Fibroblast of pulmonary artery (primary cell): ENCODE results near the gene PLEK2.

Experiments
- DNase-seq: peaks from one replicate; pipeline ENCODE4 v3.0.0-alpha.2; 2010; ENCODE audit warnings: low read depth
- H3K4me3 ChIP-seq: replicated peaks from 2 replicates; pipeline ENCODE4 v1.5.1; 2011; ENCODE audit warnings: low read depth, mild to moderate bottlenecking, control low read depth, low read length, moderate library complexity
- TF ChIP-seq, protein P1 (sequence below): IDR thresholded peaks from 2 replicates; pipeline ENCODE4 v1.5.1; 2011; ENCODE audit warnings: mild to moderate bottlenecking, control low read depth, low read length, inconsistent platforms; ENCODE audit errors: missing control alignments

The PLEK2 gene

DNA sequence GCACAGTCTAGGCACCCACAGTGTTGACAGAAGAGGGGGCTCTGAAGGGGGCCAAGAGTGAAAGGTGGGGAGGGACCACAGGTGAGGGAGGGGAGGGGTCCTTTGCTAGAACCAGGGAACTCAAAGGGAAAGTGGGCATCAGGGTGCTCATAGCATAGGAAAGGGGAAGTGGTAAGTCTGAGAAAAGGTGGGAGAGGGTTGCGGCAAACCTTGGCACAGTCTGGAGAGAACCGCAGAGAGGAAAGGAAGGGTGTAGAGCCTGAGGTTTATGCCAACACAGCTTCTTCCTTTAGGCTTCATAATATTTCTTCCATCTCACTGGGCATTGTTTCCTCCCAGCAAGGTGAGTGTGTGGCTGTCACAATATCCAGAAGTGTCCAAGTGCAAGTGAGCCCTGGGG lies 11.5 kb upstream of the PLEK2 start:
- TF ChIP-seq, protein P1, sequence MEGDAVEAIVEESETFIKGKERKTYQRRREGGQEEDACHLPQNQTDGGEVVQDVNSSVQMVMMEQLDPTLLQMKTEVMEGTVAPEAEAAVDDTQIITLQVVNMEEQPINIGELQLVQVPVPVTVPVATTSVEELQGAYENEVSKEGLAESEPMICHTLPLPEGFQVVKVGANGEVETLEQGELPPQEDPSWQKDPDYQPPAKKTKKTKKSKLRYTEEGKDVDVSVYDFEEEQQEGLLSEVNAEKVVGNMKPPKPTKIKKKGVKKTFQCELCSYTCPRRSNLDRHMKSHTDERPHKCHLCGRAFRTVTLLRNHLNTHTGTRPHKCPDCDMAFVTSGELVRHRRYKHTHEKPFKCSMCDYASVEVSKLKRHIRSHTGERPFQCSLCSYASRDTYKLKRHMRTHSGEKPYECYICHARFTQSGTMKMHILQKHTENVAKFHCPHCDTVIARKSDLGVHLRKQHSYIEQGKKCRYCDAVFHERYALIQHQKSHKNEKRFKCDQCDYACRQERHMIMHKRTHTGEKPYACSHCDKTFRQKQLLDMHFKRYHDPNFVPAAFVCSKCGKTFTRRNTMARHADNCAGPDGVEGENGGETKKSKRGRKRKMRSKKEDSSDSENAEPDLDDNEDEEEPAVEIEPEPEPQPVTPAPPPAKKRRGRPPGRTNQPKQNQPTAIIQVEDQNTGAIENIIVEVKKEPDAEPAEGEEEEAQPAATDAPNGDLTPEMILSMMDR, result no peak
- DNase-seq, result no peak
- H3K4me3 ChIP-seq, result no peak overlapping the region

DNA sequence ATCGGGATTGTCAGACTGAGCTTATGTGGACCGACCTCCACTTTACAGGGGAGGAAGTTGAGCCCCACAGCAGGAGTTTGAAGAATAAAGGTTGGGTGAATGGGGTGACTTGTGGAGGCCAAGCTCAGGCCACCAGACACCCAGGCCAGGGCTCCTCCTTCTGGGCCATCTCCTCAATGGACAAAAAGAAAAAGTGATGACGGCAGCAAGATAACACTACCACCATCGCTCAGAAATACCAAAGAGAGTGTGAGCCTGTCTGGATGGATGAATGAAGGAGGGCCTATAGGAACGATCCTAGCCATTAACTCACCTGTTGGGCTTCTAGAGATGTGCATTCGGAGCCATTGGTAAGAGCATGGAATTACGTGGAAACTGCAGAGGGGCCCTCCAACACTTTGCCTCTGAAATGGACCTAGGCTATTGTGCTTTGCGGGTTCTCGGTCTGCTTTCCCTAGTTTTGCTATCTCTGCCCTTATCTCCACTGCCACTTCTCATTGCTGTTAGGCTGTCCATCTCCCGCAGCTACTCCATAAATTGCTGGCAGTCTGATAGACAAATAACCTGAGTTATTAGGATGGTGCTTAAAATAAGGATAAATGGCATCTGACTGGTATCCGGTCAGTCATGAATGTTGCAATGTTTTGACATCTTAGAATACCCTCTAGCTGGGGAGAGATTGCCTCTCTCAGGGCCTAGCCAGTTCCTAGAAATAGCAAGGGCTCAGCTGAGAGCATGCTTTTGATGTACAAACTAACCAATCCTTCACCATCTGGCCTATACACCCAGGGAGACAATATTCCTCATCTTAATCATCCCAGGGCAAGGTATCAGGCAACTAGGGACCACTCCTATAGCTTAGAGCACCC lies 9.6 kb upstream of the PLEK2 start:
- H3K4me3 ChIP-seq, result no peak overlapping the region
- no peak for DNase-seq
- TF ChIP-seq, protein P1, result no peak

DNA sequence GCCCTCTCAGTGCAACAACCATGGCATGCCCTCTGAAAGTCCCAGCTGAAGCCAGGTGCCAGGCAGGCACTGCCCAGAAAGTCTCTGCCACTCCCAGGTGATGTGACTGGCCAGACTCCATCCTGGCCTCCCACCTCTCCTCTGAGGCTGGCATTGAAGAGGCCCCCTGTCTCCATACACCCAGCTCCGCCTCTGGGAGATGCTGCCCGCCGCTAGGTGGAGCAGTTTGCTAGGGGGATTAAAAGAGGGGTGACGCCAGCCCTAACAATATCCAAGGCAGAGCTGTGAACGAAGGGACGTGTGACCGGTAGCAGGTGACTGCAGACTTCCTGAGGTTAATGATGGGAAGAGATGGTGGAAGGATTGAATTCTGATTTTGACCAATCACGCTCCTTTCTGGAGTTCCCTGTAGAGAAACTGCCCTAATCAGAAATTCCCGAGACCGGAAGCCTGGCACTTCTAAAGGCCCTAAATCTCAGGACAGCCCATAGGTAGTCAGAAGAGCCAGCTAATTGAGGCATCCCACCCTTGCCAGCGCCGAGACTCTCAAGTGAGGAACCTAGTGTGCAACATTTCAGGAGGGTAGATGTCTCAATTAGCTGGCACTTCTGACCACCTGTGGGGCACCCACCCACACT lies 8.3 kb upstream of the PLEK2 start:
- no peak for DNase-seq
- TF ChIP-seq, protein P1, result peak; percentile 45

DNA sequence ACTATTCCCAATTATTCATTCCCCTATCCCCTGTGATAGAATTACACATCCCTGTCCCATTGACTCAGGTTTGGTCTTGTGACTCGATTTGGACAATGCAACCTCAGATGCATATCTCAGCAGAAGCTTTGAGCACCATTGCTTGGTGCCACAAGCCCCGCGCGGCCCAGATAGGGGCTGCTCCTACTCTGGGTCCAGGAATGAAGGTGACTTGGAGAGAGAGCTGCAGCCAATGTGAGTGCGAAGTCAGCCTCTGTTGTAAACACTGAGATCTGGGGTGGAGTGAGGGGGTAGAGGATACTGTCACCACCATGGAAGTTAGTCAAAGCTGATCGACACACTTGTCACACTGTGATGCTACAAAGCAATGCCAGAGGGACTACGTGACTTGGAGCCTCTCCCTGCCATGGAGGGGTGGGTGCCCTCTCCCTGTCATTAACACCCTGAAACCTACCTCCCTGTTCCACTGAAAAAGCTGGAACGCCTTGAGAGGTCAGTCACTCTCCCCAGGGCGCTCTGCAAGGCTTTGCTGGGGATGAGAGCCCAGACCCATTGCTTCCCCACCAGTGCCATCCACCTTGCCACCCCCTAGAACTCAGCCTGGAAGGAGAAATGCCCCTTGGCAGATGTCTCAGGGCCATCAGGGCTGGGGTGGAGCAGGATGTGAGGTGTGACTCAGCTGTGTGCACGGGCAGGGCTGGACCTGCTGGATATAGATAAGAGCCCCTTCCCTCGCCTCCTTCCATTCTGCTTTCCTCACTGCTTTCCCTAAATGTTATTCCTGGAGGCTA lies 6.6 kb upstream of the PLEK2 start:
- DNase-seq, result no peak
- H3K4me3 ChIP-seq, result no peak overlapping the region
- TF ChIP-seq, protein P1, result no peak

More for the DNA sequence above, 8.3 kb upstream of the PLEK2 start:
- H3K4me3 ChIP-seq, result no peak overlapping the region

DNA sequence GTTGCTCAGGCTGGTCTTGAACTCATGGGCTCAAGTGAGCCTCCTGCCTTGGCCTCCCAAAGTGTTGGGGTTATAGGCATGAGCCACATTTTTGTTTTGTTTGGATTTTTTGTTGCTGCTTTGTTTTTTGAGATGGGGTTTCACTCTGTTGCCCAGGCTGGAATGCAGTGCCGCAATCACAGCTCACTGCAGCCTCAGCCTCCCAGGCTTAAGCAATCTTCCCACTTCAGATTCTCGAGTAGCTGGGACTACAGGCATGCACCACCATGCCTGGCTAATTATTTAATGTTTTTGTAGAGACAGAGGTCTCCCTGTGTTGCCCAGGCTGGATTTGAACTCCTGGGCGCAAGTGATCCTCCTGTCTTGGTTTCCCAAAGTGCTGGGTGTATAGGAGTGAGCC lies 5.7 kb upstream of the PLEK2 start:
- DNase-seq, result peak; percentile 46
- TF ChIP-seq, protein P1, result no peak
- H3K4me3 ChIP-seq, result no peak overlapping the region

DNA sequence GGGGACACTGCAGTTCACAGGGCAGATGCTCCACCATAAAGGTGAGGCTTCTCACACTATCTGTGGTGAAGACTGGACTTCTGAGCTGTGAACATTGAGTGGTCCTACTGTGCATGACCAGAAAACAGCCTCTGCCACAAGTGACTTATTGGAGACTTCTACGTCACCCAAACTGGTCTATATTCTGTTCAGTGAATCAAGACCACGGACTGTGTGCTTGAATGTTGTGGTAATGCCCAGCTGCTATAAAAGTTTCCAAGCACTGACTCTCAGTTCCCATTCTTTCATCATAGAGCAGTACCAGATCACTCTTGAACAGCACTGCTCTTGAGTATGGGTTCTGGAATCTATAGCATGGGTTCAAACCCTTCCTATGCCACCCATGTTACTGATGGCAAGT lies 4.8 kb upstream of the PLEK2 start:
- H3K4me3 ChIP-seq, result no peak overlapping the region
- DNase-seq, result no peak
- TF ChIP-seq, protein P1, result no peak
